ENCODE measurements around the gene RNF224. TPM values are rescaled to one million over a fixed set of nuclear protein-coding genes. Genes with fewer than 3 reads are reported as not detected.

The RNF224 gene
- total RNA-seq, 1 donor from 2014 or later, result 0.95 TPM

DNA sequence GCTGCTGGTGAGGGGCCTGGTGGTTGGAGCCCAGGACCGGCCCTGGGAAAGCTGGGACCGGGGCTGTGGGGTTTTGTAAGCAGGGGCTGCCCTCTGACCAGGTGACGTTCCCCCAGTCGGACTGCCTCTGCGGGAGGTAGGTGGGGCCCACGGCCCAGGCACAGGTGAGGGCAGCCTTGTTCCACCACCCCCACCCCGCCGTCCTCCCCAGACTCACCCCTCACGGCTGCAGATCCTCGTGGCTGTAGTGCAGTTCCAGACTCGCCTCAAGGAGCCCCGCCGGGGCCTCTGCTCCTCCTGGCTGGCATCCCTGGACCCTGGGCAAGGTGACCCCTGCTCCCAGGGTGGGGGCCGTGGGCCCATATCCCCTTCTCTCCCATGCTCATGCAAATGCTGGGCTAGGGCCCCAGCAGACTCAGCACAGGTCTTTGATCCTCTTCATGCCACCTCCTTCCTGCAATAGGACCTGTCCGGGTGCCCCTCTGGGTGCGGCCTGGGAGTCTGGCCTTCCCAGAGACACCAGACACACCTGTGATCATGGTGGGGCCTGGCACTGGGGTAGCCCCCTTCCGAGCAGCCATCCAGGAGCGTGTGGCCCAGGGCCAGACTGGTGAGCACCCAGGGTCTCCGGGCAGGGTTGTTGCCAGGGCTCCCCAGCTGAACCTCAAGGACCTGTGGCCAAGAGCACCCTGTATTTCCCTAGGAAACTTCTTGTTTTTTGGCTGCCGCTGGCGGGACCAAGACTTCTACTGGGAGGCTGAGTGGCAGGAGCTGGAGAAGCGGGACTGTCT is 11.9 kb upstream of the RNF224 start:
- DNase-seq (ENCODE audit: low spot score), result no peak

DNA sequence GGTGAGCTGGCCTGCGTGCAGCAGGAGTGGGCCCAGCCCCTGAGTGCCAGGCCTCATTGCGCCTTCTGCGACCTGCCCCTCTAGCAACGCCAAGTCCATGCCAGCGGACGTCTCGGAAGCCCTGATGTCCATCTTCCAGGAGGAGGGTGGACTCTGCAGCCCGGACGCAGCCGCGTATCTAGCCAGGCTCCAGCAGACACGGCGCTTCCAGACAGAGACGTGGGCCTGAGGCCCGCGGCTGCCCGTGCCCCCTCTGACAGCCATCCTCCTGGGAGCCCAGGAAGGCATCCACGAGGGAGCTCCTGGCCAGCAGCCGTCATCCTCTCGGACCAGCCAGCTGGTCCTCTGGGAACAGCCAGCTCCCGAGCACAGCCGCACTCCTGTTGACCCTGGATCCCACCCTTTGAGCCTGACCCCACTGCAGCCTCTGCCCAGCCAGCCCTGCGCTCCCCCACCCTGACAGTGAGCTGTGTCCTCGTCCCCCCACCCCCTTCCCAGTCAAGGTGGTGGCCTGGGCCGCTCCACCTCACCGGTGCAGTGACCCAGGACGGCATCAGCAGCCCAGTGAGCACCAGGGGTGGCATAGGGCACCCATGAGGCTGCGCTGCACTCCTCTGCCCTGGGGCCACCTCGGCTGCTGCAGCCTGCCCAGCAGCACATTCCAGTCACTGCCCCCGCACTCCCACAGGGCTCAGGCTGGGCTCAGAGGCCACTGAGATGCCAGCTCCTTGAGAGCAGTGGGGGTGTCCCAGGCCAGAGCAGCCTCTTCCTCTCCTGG is 10.9 kb upstream of the RNF224 start:
- no peak for DNase-seq (ENCODE audit: low spot score)

GRCh38 chr9:137217276-137218211 is 9.8 kb upstream of the RNF224 start:
- peak; percentile 82 for DNase-seq (ENCODE audit: low spot score)

GRCh38 chr9:137218212-137218753 is 9.0 kb upstream of the RNF224 start:
- DNase-seq (ENCODE audit: low spot score), result no peak

- peak; percentile 52 for DNase-seq (ENCODE audit: low spot score)
Observed at GRCh38 chr9:137218754-137219271, 8.5 kb upstream of the RNF224 start.

DNA sequence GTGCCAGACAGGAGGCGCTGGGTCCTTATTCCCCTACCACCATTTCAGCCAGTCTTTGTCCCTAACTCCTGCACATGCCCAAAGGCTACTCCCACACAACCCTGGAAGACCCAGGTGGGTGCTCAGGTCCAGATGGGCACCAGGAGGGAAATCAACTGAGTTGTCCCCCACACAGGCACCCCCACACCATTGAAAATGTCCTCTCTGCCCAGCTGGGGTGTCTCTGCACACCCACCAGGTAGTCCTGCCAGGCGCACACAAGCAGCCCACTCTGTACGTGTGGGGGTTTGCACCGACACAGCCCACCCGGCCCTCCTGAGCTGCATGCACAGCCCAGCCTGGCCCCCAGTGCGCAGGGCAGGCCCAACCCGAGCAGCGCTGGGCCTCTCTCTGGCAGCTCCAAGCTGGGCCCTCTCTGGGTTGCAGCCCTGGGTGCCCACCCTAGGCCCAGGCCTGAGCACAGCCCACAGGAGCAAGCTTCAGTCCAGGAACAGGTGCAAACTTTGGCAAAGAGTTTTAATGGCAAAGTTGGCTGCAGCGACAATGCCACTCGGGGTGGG is 7.5 kb upstream of the RNF224 start:
- no peak for DNase-seq (ENCODE audit: low spot score)

DNA sequence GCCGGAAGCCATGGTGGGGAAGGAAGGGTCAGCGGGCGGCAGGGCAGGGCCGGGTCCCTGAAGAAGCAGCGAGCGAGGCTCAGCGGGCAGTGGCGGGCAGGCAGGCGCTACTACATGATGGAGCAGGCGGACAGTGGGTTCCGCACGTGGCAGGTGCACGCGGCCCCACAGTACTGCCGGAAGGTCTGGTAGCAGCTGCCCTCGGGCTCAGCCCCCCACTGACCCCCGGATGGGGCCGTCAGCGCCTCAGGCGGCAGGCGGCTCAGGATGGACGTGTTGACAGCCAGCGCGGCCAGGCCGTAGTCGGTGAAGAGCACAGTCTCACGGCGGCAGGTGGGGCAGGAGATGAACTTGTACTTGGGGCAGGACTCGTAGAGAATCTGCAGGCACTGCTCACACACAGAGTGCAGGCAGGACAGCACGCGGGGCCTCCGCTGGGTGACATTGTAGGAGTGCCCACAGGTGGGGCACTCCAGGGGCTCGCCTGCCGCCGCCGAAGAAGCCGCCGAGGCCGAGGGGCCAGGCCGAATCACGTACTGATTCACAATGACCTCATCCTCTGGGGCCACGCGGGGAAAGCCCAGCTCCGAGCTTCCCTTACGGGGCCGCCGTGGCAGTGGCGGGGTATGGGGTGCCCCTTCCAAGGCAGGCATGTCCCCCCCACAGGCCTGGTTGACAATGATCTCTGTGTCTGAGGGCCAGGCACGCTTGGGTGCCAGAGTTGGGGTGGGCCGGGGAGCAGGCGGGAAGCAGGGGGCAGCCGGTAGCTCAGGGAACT is 6.8 kb upstream of the RNF224 start:
- no peak for DNase-seq (ENCODE audit: low spot score)

- no peak for DNase-seq (ENCODE audit: low spot score)
Observed at GRCh38 chr9:137221095-137221505, 6.2 kb upstream of the RNF224 start.

DNA sequence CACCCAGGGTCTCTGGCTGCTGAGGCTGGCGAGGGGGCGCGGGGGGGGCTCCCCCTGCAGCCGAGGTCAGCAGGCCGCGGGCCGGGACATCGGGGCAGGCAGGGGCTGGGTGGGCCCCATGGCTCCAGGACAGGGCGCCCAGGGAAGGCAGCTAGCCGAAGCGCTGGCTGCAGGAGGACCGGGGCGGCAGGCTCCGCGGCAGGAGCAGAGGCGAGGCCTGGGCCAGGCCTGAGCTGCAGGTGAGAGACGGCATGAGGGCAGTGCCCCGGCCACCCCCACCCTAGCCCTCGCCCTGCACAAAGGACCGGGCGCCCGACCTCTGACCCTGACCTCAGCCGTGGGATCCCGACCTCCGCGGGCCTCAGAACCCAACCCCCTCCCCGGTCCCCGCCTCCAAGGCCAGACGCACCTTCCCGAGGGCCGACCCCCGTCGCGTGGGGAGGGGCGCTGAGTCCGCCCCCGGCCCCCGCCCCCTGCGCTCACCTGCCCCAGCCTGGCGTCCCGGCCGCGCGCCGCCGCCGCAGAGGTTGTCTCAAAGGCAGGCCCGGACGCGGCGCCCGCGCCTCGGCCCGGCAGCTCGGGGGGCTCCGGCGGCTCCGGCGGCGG is 5.7 kb upstream of the RNF224 start:
- no peak for DNase-seq (ENCODE audit: low spot score)

DNA sequence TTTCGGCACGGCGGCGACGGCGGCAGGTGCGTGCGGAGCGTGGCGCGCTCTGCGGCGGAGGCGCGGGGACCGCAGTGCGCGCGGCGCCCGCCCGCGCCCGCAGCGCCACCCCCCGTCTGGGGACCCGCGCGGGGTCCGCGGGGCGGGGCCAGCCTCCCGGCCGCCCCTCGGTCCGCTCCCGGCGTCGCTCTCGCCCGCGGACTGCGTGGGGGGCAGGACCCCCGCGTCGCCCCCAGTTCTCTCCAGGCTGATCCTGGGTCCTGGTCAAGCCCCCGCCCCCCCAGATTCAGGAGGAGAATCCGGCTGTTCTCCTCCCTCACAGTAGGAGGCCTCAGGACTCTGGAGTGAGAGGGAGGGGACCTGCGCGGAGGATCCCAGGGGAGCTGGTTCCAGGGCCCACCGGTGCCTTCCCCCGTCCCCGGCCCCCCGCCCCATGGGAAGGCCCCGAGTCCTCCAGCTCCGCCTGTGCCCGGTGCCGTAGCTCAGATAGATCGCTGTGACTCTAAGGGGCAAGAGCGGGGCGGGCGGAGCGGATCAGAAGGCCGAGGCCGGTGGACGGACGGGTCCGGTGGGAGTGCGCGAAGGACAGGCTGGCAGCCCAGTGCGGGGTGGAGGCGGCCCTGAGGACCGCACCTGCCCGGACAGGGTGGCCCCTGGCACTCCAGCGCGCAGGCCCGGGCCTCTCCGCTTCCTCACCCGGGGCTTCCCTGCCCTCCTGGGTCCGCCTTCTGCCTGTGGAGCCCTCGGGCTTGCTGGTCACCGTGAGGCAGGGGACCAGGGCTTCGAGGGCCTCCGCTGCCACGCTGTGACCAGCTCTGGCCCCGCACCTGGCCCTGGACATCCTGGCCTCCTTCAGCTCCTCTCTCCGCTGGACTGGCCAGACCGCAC is 4.9 kb upstream of the RNF224 start, which contains the start of gene RNF208:
Gene RNF208, minus strand, starts transcription at position 51 of the 888 bp plus-strand sequence. CDS start 1,028 bp downstream, outside the sequence.
- DNase-seq (ENCODE audit: low spot score), result no peak

DNA sequence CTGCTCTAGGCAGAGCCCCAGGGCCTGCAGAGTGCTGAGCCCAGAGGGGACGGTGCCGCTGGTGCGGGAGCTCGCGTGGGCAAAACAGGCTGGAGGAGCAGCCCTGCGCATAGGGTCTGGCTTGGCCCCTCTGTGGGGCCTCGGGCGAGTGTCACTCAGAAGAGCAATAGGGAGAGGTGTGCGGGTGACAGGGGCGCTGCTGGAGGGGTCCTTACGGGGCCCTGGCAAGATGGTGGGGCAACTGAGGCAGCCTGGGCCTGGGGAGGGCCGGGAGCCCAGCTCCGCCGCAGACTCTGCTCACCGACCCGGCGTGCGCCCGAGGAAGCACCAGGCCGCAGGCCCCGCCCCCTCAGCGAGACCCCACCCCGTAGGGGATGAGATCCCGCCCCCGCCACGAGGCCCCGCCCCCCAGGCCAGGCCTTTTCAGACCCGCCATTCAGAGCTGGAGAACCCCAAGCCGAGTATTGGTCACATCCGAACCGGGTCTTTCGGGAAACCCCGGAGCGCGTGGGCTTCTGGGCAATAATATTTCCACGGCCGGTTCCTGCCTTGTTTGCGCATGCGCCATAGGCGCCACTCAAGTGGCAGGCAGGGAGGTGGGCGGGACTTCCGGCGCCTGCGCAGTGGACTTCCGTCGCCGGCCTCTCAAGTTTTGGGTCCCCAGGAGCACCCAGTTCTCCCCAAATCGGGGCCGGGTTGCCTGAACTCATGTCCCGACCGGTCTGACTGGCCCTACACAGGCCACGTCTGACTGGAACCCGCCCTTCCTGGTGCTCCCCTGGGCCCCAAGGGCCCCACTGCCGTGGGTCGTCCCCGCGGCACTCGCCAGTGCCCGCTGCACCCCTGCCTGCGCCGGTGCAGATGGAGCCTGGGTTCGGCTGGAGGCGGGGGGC is 4.0 kb upstream of the RNF224 start:
- DNase-seq (ENCODE audit: low spot score), result peak; percentile 99

DNA sequence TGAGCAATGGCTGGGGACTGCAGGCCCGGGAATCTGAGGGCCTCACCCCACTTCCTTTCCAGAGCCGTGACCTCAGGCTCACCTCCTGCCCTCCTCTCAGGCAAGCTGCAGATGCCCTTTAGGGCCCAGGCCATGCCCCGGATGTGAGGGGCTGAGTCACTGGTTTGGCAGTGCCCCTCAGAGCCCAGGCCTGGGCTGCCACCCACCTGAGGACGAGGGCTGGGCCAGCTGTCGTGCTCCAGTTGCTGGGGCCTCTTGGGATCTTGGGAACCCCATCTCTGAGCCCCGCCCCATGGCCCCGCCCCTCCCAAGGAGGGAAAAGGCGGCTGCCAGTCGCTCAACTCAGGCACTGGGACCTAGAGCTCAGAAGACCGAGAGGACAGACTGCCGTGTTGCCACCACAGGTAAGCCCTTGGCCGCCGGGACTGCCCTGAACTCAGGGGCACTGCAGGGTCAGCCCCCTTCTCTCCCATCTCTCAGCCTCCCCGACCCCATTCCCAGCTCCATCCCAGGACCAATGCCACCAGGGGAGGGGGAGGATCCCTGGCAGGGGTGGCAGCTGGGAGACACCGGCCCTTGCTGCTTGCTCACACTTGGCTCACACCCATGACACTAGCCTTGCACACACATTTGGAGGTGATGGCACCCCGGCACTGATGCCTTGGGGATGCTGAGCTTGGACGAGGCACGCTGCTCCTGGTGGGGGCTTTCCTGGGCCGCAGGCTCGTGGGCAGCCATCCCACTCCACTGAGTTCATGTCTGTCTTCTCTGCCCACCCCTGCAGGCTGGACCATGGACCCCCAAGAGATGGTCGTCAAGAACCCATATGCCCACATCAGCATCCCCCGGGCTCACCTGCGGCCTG is 2.2 kb upstream of the RNF224 start, which contains the start of gene CYSRT1:
Gene CYSRT1, plus strand, starts transcription at position 345 of the 865 bp plus-strand sequence. Its CDS starts 448 bp downstream, at position 793.
- DNase-seq (ENCODE audit: low spot score), result no peak

DNA sequence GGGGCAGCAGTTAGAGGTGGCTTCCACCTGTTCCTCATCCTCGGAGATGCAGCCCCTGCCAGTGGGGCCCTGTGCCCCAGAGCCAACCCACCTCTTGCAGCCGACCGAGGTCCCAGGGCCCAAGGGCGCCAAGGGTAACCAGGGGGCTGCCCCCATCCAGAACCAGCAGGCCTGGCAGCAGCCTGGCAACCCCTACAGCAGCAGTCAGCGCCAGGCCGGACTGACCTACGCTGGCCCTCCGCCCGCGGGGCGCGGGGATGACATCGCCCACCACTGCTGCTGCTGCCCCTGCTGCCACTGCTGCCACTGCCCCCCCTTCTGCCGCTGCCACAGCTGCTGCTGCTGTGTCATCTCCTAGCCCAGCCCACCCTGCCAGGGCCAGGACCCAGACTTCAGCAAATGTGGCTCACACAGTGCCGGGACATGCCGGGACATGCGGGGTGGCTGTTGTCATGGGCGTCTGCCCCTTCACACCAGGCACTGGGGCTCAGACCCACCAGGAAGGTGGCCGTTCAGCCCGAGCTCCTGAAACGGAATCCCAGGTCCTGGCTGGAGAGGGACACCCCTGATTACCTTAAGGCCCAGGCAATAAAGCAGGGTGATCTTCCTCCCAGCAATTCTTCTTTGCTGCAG is 1.5 kb upstream of the RNF224 start:
- DNase-seq (ENCODE audit: low spot score), result no peak

DNA sequence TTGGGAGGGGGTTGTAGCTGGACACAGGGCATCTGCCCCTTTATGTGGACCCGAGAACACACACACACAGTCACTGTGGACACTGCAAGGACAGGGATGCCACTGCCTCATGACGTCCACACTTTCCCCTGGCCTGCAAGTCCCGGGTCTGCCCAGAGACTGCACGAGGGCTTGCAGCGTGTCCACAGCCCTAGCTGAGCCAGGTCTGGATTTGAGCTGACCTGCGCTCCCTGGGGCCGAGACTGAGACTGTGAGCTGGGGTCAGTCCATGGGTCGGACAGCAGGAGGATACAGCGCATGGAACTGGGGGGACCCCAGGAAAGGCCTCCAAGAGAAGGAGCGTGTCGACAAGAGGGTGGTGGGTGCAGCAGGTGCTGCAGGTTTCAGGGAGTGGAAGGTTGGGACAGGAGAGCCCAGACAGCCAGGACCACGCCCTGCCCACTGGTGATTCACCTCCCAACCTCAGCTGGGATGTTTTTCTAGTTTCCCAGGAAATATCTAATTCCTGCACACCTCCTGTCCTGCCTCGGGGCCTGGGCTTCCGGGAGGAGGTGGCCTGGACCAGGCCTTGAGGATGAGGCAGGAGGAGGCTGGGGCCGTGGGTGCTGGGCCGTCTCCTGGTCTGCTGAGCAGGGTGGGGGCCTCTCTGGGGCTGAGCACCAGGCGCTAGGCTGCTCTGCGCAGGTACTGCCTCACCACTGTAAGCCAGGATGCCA is 806 bp upstream of the RNF224 start:
- DNase-seq (ENCODE audit: low spot score), result no peak

DNA sequence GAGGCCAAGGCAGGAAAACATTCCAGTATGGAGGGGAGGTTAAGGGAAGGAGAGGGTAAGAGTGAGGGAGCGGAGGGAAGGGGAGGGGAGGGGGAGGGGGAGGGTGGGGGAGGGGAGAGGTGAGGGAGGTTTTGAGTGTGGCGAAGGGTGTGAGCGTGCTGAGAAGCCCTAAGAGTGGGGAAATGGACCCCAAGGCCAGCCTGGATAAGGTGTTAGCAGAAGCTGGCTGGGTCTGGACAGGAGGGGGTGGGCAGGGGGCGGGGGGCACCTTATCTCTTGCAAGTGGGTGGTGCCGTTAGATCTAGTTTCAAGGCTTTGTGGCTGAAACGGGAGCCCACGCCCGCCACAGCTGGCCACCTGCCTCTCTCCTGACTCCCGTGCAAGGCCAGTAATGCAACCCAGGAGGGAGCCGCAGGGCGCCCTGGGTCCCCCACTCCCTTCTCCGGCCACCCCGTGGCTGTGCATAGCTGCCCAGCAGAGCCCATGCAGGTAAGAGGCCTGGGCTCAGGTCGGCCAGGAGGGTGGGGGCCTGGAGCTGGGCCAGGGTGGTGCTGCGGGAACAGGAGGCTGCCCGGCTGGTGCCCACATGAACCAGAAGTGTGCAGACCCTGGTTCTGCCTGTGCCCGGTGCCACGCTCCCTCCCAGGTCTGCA is 677 bp downstream of the RNF224 start:
- no peak for DNase-seq (ENCODE audit: low spot score)
